ENCODE measurements around the gene CFB. TPM values are rescaled to one million over a fixed set of nuclear protein-coding genes. Genes with fewer than 3 reads are reported as not detected.

Gene CFB
- total and polyA plus RNA-seq, 9 of the 15 experiments (the other 6 are each of a cell fraction or from before 2014, with no cell fraction given) = 0.08 to 0.91 (median 0.22) TPM; not detected in 4

DNA sequence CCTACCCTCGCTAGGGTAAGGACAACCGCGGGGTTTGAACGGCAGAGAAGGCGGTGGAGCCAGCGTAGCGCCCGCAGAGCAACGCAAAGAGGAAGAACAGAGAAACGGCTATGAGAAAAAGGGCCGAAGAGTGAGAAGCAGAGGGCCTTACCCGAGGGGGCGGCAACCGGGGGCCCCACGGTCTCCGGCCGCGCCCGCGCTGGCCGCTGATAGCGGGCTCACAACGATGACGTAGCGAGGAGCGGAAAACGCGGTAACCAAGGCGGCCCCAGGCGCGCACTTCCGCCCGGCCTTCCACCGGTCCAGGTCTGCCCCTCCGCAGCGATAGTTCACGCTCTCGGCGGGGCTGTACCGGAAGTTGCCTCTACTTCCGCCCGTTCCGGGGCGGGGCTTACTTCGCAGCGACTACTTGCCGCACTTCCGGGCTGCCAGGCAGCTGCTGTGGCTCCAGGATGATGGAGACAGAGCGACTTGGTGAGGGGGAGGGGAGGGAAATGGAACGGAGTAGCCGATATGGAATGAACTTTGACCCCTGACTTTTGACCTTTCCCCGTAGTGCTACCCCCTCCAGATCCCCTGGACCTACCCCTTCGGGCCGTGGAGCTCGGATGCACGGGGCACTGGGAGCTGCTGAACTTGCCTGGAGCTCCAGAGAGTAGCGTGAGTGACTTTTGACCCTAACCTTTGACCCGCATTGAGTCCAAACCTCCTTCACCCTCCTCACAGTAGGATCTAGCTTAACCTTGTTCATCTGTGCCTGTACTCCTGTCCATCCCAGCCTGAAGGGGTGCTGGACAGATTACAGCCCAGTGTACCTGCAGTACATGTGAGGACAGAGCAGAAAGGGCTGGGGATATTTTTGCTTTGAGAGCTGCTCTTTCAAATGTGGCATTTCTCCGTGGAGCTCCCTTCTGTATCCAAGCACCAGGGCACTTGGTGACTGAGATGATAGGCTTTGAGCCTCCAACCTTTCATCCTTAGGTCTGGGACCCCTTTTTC is 13.1 kb downstream of the CFB start, which contains the start of the genes NELFE and SKIC2 (continued):
- TF ChIP-seq, protein P1, sequence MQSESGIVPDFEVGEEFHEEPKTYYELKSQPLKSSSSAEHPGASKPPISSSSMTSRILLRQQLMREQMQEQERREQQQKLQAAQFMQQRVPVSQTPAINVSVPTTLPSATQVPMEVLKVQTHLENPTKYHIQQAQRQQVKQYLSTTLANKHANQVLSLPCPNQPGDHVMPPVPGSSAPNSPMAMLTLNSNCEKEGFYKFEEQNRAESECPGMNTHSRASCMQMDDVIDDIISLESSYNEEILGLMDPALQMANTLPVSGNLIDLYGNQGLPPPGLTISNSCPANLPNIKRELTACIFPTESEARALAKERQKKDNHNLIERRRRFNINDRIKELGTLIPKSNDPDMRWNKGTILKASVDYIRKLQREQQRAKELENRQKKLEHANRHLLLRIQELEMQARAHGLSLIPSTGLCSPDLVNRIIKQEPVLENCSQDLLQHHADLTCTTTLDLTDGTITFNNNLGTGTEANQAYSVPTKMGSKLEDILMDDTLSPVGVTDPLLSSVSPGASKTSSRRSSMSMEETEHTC (IDR thresholded peaks at IDR 0.05) = no peak
- TF ChIP-seq POLR2B (IDR thresholded peaks at IDR 0.05; ENCODE audit: low read depth, partially characterized antibody) (peak; percentile 45), KDM5B (IDR thresholded peaks at IDR 0.05; ENCODE audit: insufficient replicate concordance, low read depth, low read length) (peak; percentile 44), ZNF445 (CRISPR knock-in tag; IDR thresholded peaks at IDR 0.05; ENCODE audit: low read depth) (no peak), RBM25 (IDR thresholded peaks at IDR 0.05; ENCODE audit: low read depth, low read length, severe bottlenecking) (no peak), RBFOX2 (IDR thresholded peaks at IDR 0.05; ENCODE audit: low read depth, low read length) (peak; percentile 86), NONO (IDR thresholded peaks at IDR 0.05; ENCODE audit: low read depth in 2 of 2, low read length in 1 of 2) (0 out of 4 replicates have a peak, but pooled peaks of 1 of the 2 experiments have one; percentile 24), TSHZ1 (CRISPR knock-in tag; IDR thresholded peaks at IDR 0.05) (peak; percentile 85), TAF9B (IDR thresholded peaks at IDR 0.05; ENCODE audit: partially characterized antibody) (peak; percentile 83), MECOM (CRISPR knock-in tag; IDR thresholded peaks at IDR 0.05) (peak; percentile 73; the same call in 1 of the 2 replicates), CCNT2 (IDR thresholded peaks at IDR 0.05; ENCODE audit: borderline replicate concordance, extremely low read depth, insufficient read length, low read depth, low read length) (peak; percentile 92), KDM1A (IDR thresholded peaks at IDR 0.05) (peak; percentile 59 to 80; a peak in 3 of 4 replicates), ZBTB5 (IDR thresholded peaks at IDR 0.05) (no peak)
- TF ChIP-seq, protein P2, sequence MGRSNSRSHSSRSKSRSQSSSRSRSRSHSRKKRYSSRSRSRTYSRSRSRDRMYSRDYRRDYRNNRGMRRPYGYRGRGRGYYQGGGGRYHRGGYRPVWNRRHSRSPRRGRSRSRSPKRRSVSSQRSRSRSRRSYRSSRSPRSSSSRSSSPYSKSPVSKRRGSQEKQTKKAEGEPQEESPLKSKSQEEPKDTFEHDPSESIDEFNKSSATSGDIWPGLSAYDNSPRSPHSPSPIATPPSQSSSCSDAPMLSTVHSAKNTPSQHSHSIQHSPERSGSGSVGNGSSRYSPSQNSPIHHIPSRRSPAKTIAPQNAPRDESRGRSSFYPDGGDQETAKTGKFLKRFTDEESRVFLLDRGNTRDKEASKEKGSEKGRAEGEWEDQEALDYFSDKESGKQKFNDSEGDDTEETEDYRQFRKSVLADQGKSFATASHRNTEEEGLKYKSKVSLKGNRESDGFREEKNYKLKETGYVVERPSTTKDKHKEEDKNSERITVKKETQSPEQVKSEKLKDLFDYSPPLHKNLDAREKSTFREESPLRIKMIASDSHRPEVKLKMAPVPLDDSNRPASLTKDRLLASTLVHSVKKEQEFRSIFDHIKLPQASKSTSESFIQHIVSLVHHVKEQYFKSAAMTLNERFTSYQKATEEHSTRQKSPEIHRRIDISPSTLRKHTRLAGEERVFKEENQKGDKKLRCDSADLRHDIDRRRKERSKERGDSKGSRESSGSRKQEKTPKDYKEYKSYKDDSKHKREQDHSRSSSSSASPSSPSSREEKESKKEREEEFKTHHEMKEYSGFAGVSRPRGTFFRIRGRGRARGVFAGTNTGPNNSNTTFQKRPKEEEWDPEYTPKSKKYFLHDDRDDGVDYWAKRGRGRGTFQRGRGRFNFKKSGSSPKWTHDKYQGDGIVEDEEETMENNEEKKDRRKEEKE (IDR thresholded peaks at IDR 0.05; ENCODE audit: borderline replicate concordance in 1 of 2, control insufficient read depth in 1 of 2, low read depth in 2 of 2, low read length in 1 of 2) = no peak
